Measurements from ENCODE around the gene CD1E. TPM values are rescaled to one million over a fixed set of nuclear protein-coding genes. Genes with fewer than 3 reads are reported as not detected.

CD1E gene
- total and polyA plus RNA-seq, 2 of the 8 experiments (the other 6 are each of a cell fraction or from before 2014, with no cell fraction given), result not detected

- no peak for TF ChIP-seq JUND (IDR thresholded peaks at IDR 0.05; ENCODE audit: low read length)
Measured at GRCh38 chr1:158355773-158356285, 2.1 kb downstream of the CD1E start (continued).

Measured in H1 (cell line).